MCF 10A (cell line): ENCODE measurements around the gene ARRB1. TPM values are rescaled to one million over a fixed set of nuclear protein-coding genes. Genes with fewer than 3 reads are reported as not detected.

Experiments used
- BruUV-seq: library from RNA; stranded (reverse); fragments of 400-500 nt; replicated peaks from 2 replicates; lab custom pipeline; 2021; lab: Mats Ljungman, UMichigan
- CTCF ChIA-PET: fragments of 300-600 bp; sonication (Branson Sonifier 250); formaldehyde crosslinking; extraction: SDS; loops from one replicate; lab custom pipeline; 2021; ENCODE audit warnings: antibody characterized with exemption, inconsistent platforms; lab: Yijun Ruan, JAX
- POLR2A ChIA-PET: fragments of 300-600, 350-650 bp; sonication (Branson Sonifier 250); formaldehyde crosslinking; extraction: SDS; loops from one replicate; lab custom pipeline; 2020; ENCODE audit warnings: antibody characterized with exemption, inconsistent platforms; lab: Yijun Ruan, JAX
- DNase-seq: peaks from one replicate; pipeline ENCODE4 v3.0.0-alpha.2; 2018; ENCODE audit not compliant: unreplicated experiment
- H3K27ac Mint-ChIP-seq: one replicate; pipeline ENCODE4 v1.8.0; 2022; ENCODE audit warnings: mild to moderate bottlenecking, low read depth, mixed read lengths; ENCODE audit not compliant: unreplicated experiment
- H3K27me3 Mint-ChIP-seq: one replicate; pipeline ENCODE4 v1.8.0; 2022; ENCODE audit warnings: mixed read lengths; ENCODE audit not compliant: insufficient read depth, unreplicated experiment
- H3K36me3 Mint-ChIP-seq: one replicate; pipeline ENCODE4 v1.8.0; 2022; ENCODE audit warnings: mild to moderate bottlenecking, moderate library complexity, mixed read lengths; ENCODE audit not compliant: insufficient read depth, unreplicated experiment
- H3K4me1 Mint-ChIP-seq: one replicate; pipeline ENCODE4 v1.8.0; 2022; ENCODE audit warnings: mixed read lengths; ENCODE audit not compliant: insufficient read depth, unreplicated experiment
- H3K4me3 Mint-ChIP-seq: one replicate; pipeline ENCODE4 v1.8.0; 2022; ENCODE audit warnings: mild to moderate bottlenecking, moderate library complexity, mixed read lengths; ENCODE audit not compliant: unreplicated experiment
- H3K9me3 Mint-ChIP-seq: one replicate; pipeline ENCODE4 v1.8.0; 2022; ENCODE audit warnings: mixed read lengths; ENCODE audit not compliant: unreplicated experiment
- intact Hi-C: fragments of 100-400 bp; cut with micrococcal nuclease; formaldehyde crosslinking; loops from 2 replicates; pipeline ENCODE4 v1.14.1; 2022
- microRNA-seq: library from miRNA; unstranded; fragments of <30 nt; microRNA quantifications from one replicate; pipeline ENCODE4 v1.2.0, GENCODE V29; 2022
- total RNA-seq: library from RNA; stranded (reverse); gene quantifications from 2 replicates; pipeline ENCODE4 v1.2.3, GENCODE V29; 2022
- TF ChIP-seq, protein P1 (sequence below): fragments of 200-600 bp; IDR thresholded peaks from one replicate; pipeline ENCODE4 v1.8.0; 2022; ENCODE audit warnings: antibody characterized with exemption, mild to moderate bottlenecking; ENCODE audit not compliant: unreplicated experiment

Gene ARRB1
- total RNA-seq, 1 experiment from 2014 or later, result 0.98 TPM

GRCh38 chr11:75219869-75220268, 131.6 kb downstream of the ARRB1 start:
- no TSS peak for BruUV-seq
- Mint-ChIP-seq H3K4me3 (no peak overlapping the region), H3K9me3 (no peaks in the 10 kb centered on the region), H3K4me1 (no peaks in the 10 kb centered on the region), H3K36me3 (no peaks in the 10 kb centered on the region), H3K27ac (no peak overlapping the region), H3K27me3 (peaks cover 37% of the 10 kb centered on the region)
- ChIA-PET POLR2A (no interaction called here), CTCF (interaction anchor here (0.6 kb wide), 1 partner anchor 16 kb away, joined by 4 read pairs; no protein-coding TSS in a partner anchor)
- no peak for DNase-seq
- intact Hi-C loops, result no loop called here
- TF ChIP-seq, protein P1, sequence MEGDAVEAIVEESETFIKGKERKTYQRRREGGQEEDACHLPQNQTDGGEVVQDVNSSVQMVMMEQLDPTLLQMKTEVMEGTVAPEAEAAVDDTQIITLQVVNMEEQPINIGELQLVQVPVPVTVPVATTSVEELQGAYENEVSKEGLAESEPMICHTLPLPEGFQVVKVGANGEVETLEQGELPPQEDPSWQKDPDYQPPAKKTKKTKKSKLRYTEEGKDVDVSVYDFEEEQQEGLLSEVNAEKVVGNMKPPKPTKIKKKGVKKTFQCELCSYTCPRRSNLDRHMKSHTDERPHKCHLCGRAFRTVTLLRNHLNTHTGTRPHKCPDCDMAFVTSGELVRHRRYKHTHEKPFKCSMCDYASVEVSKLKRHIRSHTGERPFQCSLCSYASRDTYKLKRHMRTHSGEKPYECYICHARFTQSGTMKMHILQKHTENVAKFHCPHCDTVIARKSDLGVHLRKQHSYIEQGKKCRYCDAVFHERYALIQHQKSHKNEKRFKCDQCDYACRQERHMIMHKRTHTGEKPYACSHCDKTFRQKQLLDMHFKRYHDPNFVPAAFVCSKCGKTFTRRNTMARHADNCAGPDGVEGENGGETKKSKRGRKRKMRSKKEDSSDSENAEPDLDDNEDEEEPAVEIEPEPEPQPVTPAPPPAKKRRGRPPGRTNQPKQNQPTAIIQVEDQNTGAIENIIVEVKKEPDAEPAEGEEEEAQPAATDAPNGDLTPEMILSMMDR, result no peak

- TF ChIP-seq, protein P1, result no peak
- Mint-ChIP-seq H3K9me3 (no peaks in the 10 kb centered on the region), H3K4me1 (no peaks in the 10 kb centered on the region), H3K36me3 (no peaks in the 10 kb centered on the region), H3K27me3 (peaks cover 62% of the 10 kb centered on the region), H3K27ac (no peak overlapping the region), H3K4me3 (no peak overlapping the region)
- intact Hi-C loops, result loop anchor here (1.0 kb wide), 2 partner anchors 18 to 33 kb away; no protein-coding TSS in a partner anchor
- no TSS peak for BruUV-seq
- POLR2A ChIA-PET, result interaction anchor here (0.6 to 0.7 kb wide), 2 partner anchors 49 to 293 kb away, joined by 3 to 4 read pairs; no protein-coding TSS in a partner anchor
- DNase-seq, result no peak
- CTCF ChIA-PET, result interaction anchor here (0.7 to 1.5 kb wide), 8 partner anchors 10 to 74 kb away, joined by 3 to 10 read pairs (median 4); no protein-coding TSS in a partner anchor
Measured at GRCh38 chr11:75214843-75215242, 136.6 kb downstream of the ARRB1 start.

DNA sequence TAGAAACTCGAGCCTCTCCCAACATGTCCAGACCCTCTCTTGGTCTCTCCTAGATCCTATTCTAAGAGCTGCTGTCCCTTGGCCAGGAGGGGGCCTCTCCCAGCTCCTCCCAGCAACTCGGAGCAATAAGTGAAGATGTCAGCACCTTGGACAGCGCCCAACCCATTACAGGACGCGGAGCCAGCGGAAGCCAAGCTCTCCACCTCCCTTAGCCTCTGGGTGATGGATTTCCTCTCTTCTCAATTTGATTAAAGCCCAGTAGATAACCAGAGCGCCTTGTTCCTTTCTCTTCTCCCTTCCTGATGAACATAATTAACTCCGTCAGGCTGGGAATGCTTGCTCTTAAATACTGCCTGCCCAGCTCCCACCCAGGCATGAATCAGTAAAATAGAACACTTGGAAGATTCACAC, 137.0 kb downstream of the ARRB1 start:
- BruUV-seq, result no TSS peak
- H3K4me1 Mint-ChIP-seq, result no peaks in the 10 kb centered on the region
- TF ChIP-seq, protein P1, result no peak
- POLR2A ChIA-PET, result interaction anchor here (0.6 to 0.7 kb wide), 2 partner anchors 49 to 294 kb away, joined by 3 to 4 read pairs; no protein-coding TSS in a partner anchor
- H3K27ac Mint-ChIP-seq, result no peak overlapping the region
- no peaks in the 10 kb centered on the region for H3K36me3 Mint-ChIP-seq
- intact Hi-C loops, result loop anchor here (1.0 kb wide), 2 partner anchors 19 to 34 kb away; no protein-coding TSS in a partner anchor
- no peak overlapping the region for H3K4me3 Mint-ChIP-seq
- peak; percentile 84 for DNase-seq
- H3K9me3 Mint-ChIP-seq, result no peaks in the 10 kb centered on the region
- peaks cover 60% of the 10 kb centered on the region for H3K27me3 Mint-ChIP-seq
- CTCF ChIA-PET, result interaction anchor here (0.5 to 1.5 kb wide), 11 partner anchors 10 to 154 kb away, joined by 3 to 10 read pairs (median 3); no protein-coding TSS in a partner anchor

Small RNA genes within 50 kb of the gene (microRNA-seq; reads per million reads assigned to microRNA genes)
- 1.6 reads per million, percentile 10 among the genes with 10 or more reads in this experiment for gene MIR326

Other genes with a start within 250 kb of the ARRB1 start
- not detected in 2 replicates for gene SLCO2B1, start 200.6 kb downstream of the ARRB1 start, total RNA-seq
- gene TPBGL, start 110.9 kb downstream of the ARRB1 start, total RNA-seq, result not detected in 2 replicates
- 3,172 and 3,444 TPM in 2 replicates for gene RPS3, start 47.9 kb upstream of the ARRB1 start, total RNA-seq
- not detected in 2 replicates for gene KLHL35, start 81.5 kb upstream of the ARRB1 start, total RNA-seq
- gene GDPD5, start 174.3 kb upstream of the ARRB1 start, total RNA-seq, result 5.6 and 5.7 TPM in 2 replicates
- gene SERPINH1, start 210.6 kb upstream of the ARRB1 start, total RNA-seq, result 80.5 TPM in 2 replicates